H9 (cell line): ENCODE data around the gene CLPTM1L. TPM values are rescaled to one million over a fixed set of nuclear protein-coding genes. Genes with fewer than 3 reads are reported as not detected.
"Not testable (repeated sequence)": the region's sequence is repeated elsewhere in the genome, so short reads cannot be mapped to it uniquely, and the experiment has no call there.

Experiments
- DNase-seq: peaks from one replicate; pipeline ENCODE4 v3.0.0-alpha.2; 2017
- H2AFZ ChIP-seq: one replicate; pipeline ENCODE4 v1.6.1; 2013; ENCODE audit warnings: mild to moderate bottlenecking, low read length, control low read depth, moderate library complexity
- H2AK5ac ChIP-seq: 2 replicates; pipeline ENCODE4 v1.6.1; 2013; ENCODE audit warnings: low read length, control low read depth, mixed read lengths; ENCODE audit not compliant: insufficient read length
- H2BK120ac ChIP-seq: one replicate; pipeline ENCODE4 v1.6.1; 2013; ENCODE audit warnings: low read depth, mild to moderate bottlenecking, low read length, control low read depth, inconsistent platforms; ENCODE audit not compliant: poor library complexity, severe bottlenecking
- H2BK12ac ChIP-seq: 2 replicates; pipeline ENCODE4 v1.6.1; 2013; ENCODE audit warnings: low read length, control low read depth, mixed read lengths, low read depth; ENCODE audit not compliant: insufficient read length
- H2BK15ac ChIP-seq: 2 replicates; pipeline ENCODE4 v1.6.1; 2013; ENCODE audit warnings: low read depth, low read length, control low read depth
- H2BK20ac ChIP-seq: one replicate; pipeline ENCODE4 v1.6.1; 2013; ENCODE audit warnings: low read depth, mild to moderate bottlenecking, low read length, control low read depth, inconsistent platforms; ENCODE audit not compliant: poor library complexity, severe bottlenecking
- H2BK5ac ChIP-seq: 2 replicates; pipeline ENCODE4 v1.6.1; 2013; ENCODE audit warnings: low read length, control low read depth, mixed read lengths; ENCODE audit not compliant: insufficient read length
- H3K14ac ChIP-seq: 2 replicates; pipeline ENCODE4 v1.6.1; 2013; ENCODE audit warnings: low read length, control low read depth; ENCODE audit not compliant: insufficient read depth
- H3K18ac ChIP-seq: 2 replicates; pipeline ENCODE4 v1.6.1; 2013; ENCODE audit warnings: low read depth, mild to moderate bottlenecking, mixed read lengths, low read length, control low read depth; ENCODE audit not compliant: insufficient read length
- H3K23ac ChIP-seq: 2 replicates; pipeline ENCODE4 v1.6.1; 2013; ENCODE audit warnings: low read length, control low read depth, mixed read lengths, low read depth; ENCODE audit not compliant: insufficient read length
- H3K23me2 ChIP-seq: 2 replicates; pipeline ENCODE4 v1.6.1; 2013; ENCODE audit warnings: low read depth, mild to moderate bottlenecking, mixed read lengths, low read length, control low read depth; ENCODE audit not compliant: insufficient read length, poor library complexity, severe bottlenecking
- H3K27ac ChIP-seq: 2 replicates; pipeline ENCODE4 v1.5.1; 2013; ENCODE audit warnings: low read length, control low read depth, mixed read lengths, low read depth; ENCODE audit not compliant: insufficient read length
- H3K27me3 ChIP-seq: 2 replicates; pipeline ENCODE4 v1.6.1; 2013; ENCODE audit warnings: low read length, control low read depth, inconsistent platforms; ENCODE audit not compliant: insufficient read depth
- H3K4ac ChIP-seq: 2 replicates; pipeline ENCODE4 v1.6.1; 2013; ENCODE audit warnings: low read depth, mild to moderate bottlenecking, control low read depth, inconsistent platforms, low read length, moderate library complexity
- H3K4me1 ChIP-seq: 2 replicates; pipeline ENCODE4 v1.6.1; 2013; ENCODE audit warnings: low read length, control low read depth, inconsistent platforms; ENCODE audit not compliant: insufficient read depth
- H3K4me2 ChIP-seq: 2 replicates; pipeline ENCODE4 v1.6.1; 2013; ENCODE audit warnings: low read length, control low read depth, mixed read lengths; ENCODE audit not compliant: insufficient read length, insufficient read depth
- H3K56ac ChIP-seq: 2 replicates; pipeline ENCODE4 v1.6.1; 2013; ENCODE audit warnings: low read depth, mild to moderate bottlenecking, mixed read lengths, low read length, control low read depth; ENCODE audit not compliant: insufficient read length
- H3K79me1 ChIP-seq: 2 replicates; pipeline ENCODE4 v1.6.1; 2013; ENCODE audit warnings: low read depth, mild to moderate bottlenecking, moderate library complexity, low read length, control low read depth, inconsistent platforms; ENCODE audit not compliant: insufficient read depth, poor library complexity, severe bottlenecking
- H3K79me2 ChIP-seq: 2 replicates; pipeline ENCODE4 v1.6.1; 2013; ENCODE audit warnings: low read length, control low read depth, inconsistent platforms; ENCODE audit not compliant: insufficient read depth
- H3K9ac ChIP-seq: 2 replicates; pipeline ENCODE4 v1.6.1; 2013; ENCODE audit warnings: low read length, control low read depth, mixed read lengths; ENCODE audit not compliant: insufficient read length; ENCODE audit errors: extremely low read depth
- H3K9me3 ChIP-seq: one replicate; pipeline ENCODE4 v1.6.1; 2013; ENCODE audit warnings: low read depth, low read length, inconsistent platforms; ENCODE audit not compliant: control insufficient read depth
- H3T11ph ChIP-seq: one replicate; pipeline ENCODE4 v1.6.1; 2013; ENCODE audit warnings: mild to moderate bottlenecking, low read length, control low read depth, inconsistent platforms
- H4K20me1 ChIP-seq: one replicate; pipeline ENCODE4 v1.6.1; 2013; ENCODE audit not compliant: control insufficient read depth, insufficient read length, insufficient read depth
- H4K5ac ChIP-seq: 2 replicates; pipeline ENCODE4 v1.6.1; 2013; ENCODE audit warnings: low read depth, mild to moderate bottlenecking, mixed read lengths, low read length, control low read depth; ENCODE audit not compliant: insufficient read length
- H4K8ac ChIP-seq: replicated peaks from 2 replicates; pipeline ENCODE4 v1.6.1; 2013; ENCODE audit warnings: low read length, control low read depth, mixed read lengths, low read depth; ENCODE audit not compliant: insufficient read length
- H4K91ac ChIP-seq: 2 replicates; pipeline ENCODE4 v1.6.1; 2013; ENCODE audit warnings: low read depth, mild to moderate bottlenecking, moderate library complexity, mixed read lengths, low read length, control low read depth; ENCODE audit not compliant: insufficient read length
- H3K27ac Mint-ChIP-seq, 3 experiments: 2 replicates in 2 of 3; 3 replicates in 1 of 3; pipeline ENCODE4 v1.8.0; 2020 to 2021; ENCODE audit warnings: mixed read lengths in 3 of 3, mild to moderate bottlenecking in 1 of 3, moderate library complexity in 1 of 3
- H3K27me3 Mint-ChIP-seq: 2 replicates; pipeline ENCODE4 v1.8.0; 2021; ENCODE audit warnings: low read depth, mild to moderate bottlenecking, moderate library complexity, mixed read lengths
- H3K36me3 Mint-ChIP-seq, 3 experiments: 2 replicates in 2 of 3; 3 replicates in 1 of 3; pipeline ENCODE4 v1.8.0; 2020 to 2021; ENCODE audit warnings: low read depth in 3 of 3, mixed read lengths in 3 of 3; ENCODE audit not compliant: insufficient read depth in 1 of 3
- H3K4me1 Mint-ChIP-seq, 2 experiments: 2 replicates each; pipeline ENCODE4 v1.8.0; 2020; ENCODE audit warnings: mixed read lengths in 2 of 2
- H3K4me3 Mint-ChIP-seq, 2 experiments: 2 replicates in 1 of 2; 3 replicates in 1 of 2; pipeline ENCODE4 v1.8.0; 2020 to 2021; ENCODE audit warnings: mild to moderate bottlenecking in 2 of 2, mixed read lengths in 2 of 2, moderate library complexity in 1 of 2
- H3K9me3 Mint-ChIP-seq, 2 experiments: 2 replicates in 1 of 2; 3 replicates in 1 of 2; pipeline ENCODE4 v1.8.0; 2020; ENCODE audit warnings: mild to moderate bottlenecking in 2 of 2, mixed read lengths in 2 of 2, moderate library complexity in 1 of 2
- CTCF ChIP-seq: fragments of 200-600 bp; sonication (generic); conservative IDR thresholded peaks from 3 replicates; pipeline ENCODE4 v1.8.0; 2021; ENCODE audit warnings: antibody characterized with exemption, mild to moderate bottlenecking
- WGBS: extraction: QIAGEN DNeasy Blood & Tissue Kit; methylation state at CpG from one replicate; pipeline ENCODE4 v1.1.7; 2013; ENCODE audit warnings: missing lambda C conversion rate, low lambda C conversion rate, mixed read lengths; ENCODE audit not compliant: insufficient read length; ENCODE audit errors: extremely low coverage; 5-methylcytosine and 5-hydroxymethylcytosine counted together
- total RNA-seq: library from RNA; stranded (reverse); gene quantifications from 2 replicates; pipeline ENCODE4 v1.2.1, GENCODE V29; 2021

CLPTM1L gene
- total RNA-seq, 1 experiment from 2014 or later, result 108 TPM

GRCh38 chr5:1285141-1285540 lies 59.8 kb downstream of the CLPTM1L start:
- Histone ChIP-seq H4K8ac (no peak overlapping the region), H3K79me1 (peaks cover 2% of the 10 kb centered on the region), H3K18ac (no peak overlapping the region), H3K9me3 (no peaks in the 10 kb centered on the region), H3K4ac (no peak overlapping the region), H3K23ac (no peak overlapping the region), H3K4me1 (no peaks in the 10 kb centered on the region), H2AFZ (no peak overlapping the region), H4K91ac (no peak overlapping the region), H2BK20ac (no peak overlapping the region), H3K27me3 (no peaks in the 10 kb centered on the region), H3K9ac (no peak overlapping the region), H3K14ac (0 out of 2 replicates have a peak overlapping the region, but pooled peaks have one; percentile 29), H3K4me2 (no peak overlapping the region), H2BK120ac (no peak overlapping the region), H4K5ac (no peak overlapping the region), H2BK15ac (no peak overlapping the region), H3K56ac (no peak overlapping the region), H2AK5ac (no peak overlapping the region), H3K79me2 (peaks cover 5% of the 10 kb centered on the region; the same call in 1 of the 2 replicates), H3T11ph (no peak overlapping the region), H3K23me2 (no peaks in the 10 kb centered on the region), H2BK12ac (no peak overlapping the region), H3K27ac (no peak overlapping the region), H2BK5ac (no peak overlapping the region), H4K20me1 (no peaks in the 10 kb centered on the region)
- Mint-ChIP-seq H3K36me3 (peaks cover 16 to 26% (median 22%) of the 10 kb centered on the region in 3 experiments), H3K4me1 (no peaks in the 10 kb centered on the region), H3K27ac (0 out of 7 replicates have a peak overlapping the region, but pooled peaks of 1 of the 3 experiments have one; percentile 51), H3K4me3 (no peak overlapping the region), H3K27me3 (no peaks in the 10 kb centered on the region; the same call in 1 of the 2 replicates), H3K9me3 (no peaks in the 10 kb centered on the region; a peak in 1 of 5 replicates)
- no peak for DNase-seq
- WGBS, result no CpG with 5 or more reads among the region's 12 CpGs
- TF ChIP-seq CTCF, result no peak

- DNase-seq, result peak; percentile 18
- not testable (repeated sequence) for H2BK15ac ChIP-seq, H3K14ac ChIP-seq, H3K79me1 ChIP-seq, H4K5ac ChIP-seq, H4K91ac ChIP-seq, H3K56ac ChIP-seq, H2BK20ac ChIP-seq, H3K4me3 Mint-ChIP-seq, H3K27ac ChIP-seq, H3K4me1 Mint-ChIP-seq, H2AK5ac ChIP-seq, H3K4ac ChIP-seq, H3K18ac ChIP-seq, H3K4me1 ChIP-seq, H3K27me3 Mint-ChIP-seq, H4K8ac ChIP-seq, H3K9ac ChIP-seq, H2BK5ac ChIP-seq, H3K23me2 ChIP-seq, H3K9me3 ChIP-seq, H2AFZ ChIP-seq, H2BK12ac ChIP-seq, H4K20me1 ChIP-seq, H3K9me3 Mint-ChIP-seq, H3K27me3 ChIP-seq, H3K23ac ChIP-seq, H3K79me2 ChIP-seq, H2BK120ac ChIP-seq, H3T11ph ChIP-seq, H3K4me2 ChIP-seq
- Mint-ChIP-seq H3K36me3 (peaks cover 16 to 26% (median 22%) of the 10 kb centered on the region in 3 experiments), H3K27ac (peak overlapping the region in 1 of 3 experiments; percentile 64; a peak in 2 of 7 replicates)
- no CpG with 5 or more reads among the region's 27 CpGs for whole genome bisulfite sequencing
Observed at GRCh38 chr5:1284336-1284970, 60.4 kb downstream of the CLPTM1L start.
